GM08714 (cell line): ENCODE data around the gene TEAD4.

Experiments
- H3K4me3 ChIP-seq: fragments of 200-500 bp; sonication (Bioruptor generic); 2 replicates; pipeline ENCODE4 v1.5.1; 2014; ENCODE audit warnings: mild to moderate bottlenecking, low read length, inconsistent platforms
- ZNF274 ChIP-seq: IDR thresholded peaks from 2 replicates; pipeline ENCODE4 v1.6.1; 2012; ENCODE audit warnings: mild to moderate bottlenecking, low read depth, low read length

TEAD4 gene

DNA sequence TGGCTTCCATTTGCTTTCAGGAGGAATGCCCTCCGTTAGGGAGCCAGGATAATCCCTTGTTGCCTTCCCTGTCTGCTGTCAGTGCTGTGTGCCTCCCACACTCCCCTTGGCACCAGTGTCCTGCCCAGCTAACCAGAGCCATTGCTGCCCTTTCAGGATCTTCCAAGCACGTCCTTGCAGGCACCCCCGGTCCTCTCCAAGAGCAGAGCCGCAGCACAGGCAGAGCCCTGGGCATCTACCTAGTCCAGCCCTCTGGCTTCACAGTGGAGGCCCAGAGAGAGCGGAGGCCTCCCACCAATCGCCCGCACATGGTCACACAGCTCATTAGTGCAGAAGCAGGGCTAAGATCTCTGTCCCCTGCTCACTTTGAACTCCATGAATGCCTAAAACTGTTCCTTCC is 79.0 kb downstream of the TEAD4 start:
- H3K4me3 ChIP-seq, result no peak overlapping the region
- no peak for TF ChIP-seq ZNF274

DNA sequence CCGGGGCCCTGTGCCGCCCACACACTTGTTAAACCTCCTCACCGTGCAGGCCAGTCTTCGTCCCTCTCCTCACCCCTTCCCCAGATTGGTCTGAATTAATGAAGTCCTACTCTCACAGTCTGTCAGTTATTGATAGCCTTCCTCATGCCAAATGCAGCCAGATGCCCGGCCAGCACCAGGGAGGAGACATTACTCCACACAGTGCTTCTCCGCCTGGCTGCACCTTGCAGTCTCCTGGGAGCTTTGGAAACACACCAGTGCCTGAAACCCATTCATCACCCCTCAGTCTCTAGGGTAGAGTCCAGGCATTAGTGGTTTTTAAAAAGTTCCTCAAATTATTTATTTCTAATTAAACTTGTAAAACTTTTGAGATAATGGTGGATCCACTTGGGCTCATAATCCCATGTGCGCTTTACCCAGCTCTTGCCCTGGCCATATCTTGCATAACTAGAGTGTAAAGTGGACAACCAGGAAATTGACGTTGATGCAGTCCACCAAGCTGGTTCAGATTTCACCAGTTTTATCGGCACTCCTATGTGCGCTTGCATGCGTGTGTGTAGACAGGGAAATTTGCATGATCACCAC is 79.8 kb downstream of the TEAD4 start:
- no peak overlapping the region for H3K4me3 ChIP-seq
- no peak for TF ChIP-seq ZNF274

DNA sequence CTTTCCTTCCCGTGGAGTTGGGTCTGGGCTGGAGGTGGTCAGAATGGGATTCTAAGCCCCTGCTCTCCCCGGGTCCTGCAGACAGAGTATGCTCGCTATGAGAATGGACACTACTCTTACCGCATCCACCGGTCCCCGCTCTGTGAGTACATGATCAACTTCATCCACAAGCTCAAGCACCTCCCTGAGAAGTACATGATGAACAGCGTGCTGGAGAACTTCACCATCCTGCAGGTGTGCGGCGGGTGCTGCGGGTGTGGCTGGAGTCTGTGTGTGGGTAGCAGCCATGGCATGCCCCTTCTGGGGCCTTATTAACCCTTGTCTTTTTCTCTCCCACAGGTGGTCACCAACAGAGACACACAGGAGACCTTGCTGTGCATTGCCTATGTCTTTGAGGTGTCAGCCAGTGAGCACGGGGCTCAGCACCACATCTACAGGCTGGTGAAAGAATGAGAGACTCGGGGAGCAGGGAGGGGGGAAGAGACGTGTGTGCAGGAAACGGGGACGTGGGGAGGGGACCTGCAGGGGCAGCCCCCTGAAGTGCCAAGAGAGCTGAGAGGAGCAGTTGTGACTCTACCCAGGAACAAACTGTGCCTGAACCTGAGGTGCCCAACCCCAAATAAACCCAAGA is 80.9 kb downstream of the TEAD4 start:
- no peak for TF ChIP-seq ZNF274
- no peak overlapping the region for H3K4me3 ChIP-seq

DNA sequence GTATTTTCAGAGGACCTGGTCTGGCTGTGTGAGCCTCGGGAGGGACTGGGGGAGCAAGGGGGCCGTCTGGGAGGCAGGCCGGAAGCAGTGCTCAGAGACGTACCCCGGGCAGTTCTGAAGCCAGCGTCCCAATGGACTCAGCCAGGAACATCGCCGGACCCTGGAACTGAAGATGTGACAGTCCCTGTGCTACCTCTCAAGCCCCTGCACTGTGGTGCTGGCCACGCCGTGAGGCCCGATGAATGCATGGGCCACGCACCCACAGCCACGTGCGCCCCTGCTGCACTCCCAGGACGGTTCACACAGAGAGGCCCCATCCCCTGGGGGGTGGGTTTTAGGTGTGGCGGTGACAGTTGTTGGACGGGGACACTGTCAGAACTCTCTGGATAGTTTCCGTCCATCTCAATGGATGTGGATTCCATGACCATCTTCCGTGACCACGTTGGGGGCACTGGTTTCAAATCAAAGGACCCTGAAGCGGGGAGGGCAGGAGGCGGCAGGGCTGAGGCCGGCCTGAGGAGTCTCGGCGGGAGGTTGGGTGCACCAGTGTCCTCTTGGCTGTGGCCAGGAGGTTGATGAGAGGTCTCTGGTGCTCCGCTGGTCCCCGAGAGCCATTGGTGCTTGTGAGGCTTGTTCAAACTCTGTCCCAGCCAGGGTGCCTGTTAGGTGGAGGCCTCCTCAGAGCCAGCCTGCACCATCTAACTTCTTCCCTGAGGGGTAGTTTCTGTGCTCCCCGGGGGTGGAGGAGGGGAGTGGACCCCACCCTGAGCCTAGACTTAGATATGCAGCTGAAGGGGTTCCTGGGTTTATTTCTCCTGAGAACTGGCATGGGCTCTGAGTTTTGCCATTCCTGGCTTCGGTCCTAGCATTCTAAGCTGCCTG is 81.7 kb downstream of the TEAD4 start:
- no peak for TF ChIP-seq ZNF274
- H3K4me3 ChIP-seq, result no peak overlapping the region

DNA sequence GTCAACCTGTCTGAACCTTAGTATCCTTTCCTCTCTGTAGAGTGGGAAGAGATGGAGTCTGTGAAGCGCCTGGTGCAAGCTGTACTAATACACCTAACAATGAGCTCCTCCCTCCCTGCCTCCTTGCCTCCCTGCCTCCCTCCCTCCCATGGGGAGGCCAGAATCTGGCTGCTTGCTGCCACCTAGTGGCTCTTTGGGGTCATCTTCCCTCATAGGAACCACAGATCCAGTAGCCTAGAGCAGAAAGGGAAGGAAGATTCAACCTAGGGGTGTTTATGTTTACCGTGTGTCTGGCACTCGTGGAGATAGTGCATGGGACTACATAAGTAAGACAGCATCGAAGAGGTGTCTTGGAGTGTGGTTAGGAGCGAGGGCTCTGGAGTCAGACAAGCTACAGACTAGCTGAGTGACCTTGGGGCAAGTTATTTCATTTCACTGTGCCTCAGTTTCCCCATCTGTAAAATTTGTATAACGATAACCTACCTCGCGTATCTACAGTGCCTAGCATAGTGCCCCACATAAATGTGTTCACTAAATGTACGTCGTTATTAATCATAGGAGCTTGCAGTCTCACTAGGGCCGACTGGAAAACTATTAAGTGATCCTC is 82.5 kb downstream of the TEAD4 start:
- no peak for TF ChIP-seq ZNF274
- H3K4me3 ChIP-seq, result no peak overlapping the region

DNA sequence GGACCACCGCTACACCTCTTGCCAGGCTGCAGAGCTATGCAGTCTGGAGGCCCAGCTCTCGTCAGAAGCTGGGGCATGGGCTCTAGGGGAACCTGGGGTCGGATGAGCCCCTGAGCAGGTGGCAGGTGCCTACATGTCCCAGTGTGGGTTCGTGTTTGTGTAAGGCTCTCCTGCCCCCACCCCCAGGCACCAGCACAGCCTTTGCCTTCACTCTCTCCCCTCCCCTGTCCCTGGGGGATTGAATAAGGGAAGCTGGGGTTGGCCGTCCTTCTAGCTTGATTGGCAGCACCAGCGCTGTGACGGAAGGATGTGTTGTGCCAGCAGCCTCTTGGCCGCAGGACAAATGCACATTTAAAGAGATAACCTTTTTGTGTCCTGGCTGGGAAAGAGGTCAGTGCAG is 83.2 kb downstream of the TEAD4 start:
- H3K4me3 ChIP-seq, result no peak overlapping the region
- TF ChIP-seq ZNF274, result no peak

DNA sequence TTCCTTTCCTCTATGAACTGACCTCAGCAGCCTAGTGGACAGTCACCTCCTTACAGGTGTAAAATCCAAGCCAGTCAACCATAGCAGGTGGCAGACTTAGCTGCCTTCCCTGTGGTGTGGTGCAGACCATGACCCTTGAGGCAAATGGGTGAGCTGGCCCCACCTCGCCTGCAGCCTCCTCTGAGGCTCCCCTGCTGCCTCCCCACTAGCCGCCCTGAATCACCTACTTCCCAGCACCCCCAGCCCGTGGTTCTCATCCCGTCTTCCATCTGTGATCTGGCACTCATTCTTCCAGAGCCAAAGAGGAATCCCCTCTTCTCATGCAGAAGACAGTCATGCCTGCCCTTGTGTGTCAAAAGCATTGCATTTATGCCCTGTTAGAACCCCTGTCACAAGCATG is 83.6 kb downstream of the TEAD4 start:
- TF ChIP-seq ZNF274, result no peak
- H3K4me3 ChIP-seq, result no peak overlapping the region

DNA sequence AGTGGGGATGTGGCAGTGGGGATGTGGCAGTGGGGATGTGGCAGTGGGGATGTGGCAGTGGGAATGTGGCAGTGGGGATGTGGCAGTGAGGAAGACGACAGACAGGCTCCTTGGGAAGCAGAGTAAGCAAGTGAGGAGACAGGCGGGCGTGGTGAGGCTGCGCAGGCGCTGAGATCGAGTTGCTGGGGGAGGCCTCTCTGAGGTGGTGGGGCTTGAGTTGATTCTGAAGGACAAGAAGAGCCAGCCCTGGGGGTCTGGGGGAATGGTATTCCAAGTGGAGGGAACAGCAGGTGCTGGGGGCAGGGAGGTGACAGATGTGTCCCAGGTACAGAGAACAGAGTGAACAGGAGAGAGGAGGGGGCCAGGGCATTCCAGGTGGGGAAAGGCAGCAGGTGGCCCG is 84.2 kb downstream of the TEAD4 start:
- no peak overlapping the region for H3K4me3 ChIP-seq
- no peak for TF ChIP-seq ZNF274

DNA sequence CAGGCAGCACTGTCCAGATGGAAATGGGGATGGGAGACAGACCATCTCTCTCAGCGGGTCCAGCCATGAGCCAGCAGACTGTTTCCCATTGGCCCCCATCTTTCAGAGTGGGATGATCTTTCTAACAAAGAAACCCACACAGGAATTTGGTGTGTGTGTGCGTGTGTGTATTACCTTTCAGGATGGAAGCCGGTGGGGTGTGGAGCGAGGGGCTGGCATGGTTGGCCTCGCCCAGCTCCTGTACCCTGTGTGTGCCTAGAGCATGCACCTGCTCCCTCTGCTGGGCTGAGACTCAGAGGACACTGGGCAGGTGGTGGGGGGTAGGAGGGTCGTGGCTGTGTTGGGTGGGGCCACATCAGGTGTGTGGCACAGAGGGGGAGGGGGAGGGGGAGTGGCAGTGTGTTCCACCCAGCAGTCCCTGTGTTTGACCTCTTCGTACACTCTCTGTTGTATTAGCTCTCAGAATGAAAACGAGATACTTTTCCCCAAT is 85.0 kb downstream of the TEAD4 start:
- H3K4me3 ChIP-seq, result no peak overlapping the region
- TF ChIP-seq ZNF274, result no peak

DNA sequence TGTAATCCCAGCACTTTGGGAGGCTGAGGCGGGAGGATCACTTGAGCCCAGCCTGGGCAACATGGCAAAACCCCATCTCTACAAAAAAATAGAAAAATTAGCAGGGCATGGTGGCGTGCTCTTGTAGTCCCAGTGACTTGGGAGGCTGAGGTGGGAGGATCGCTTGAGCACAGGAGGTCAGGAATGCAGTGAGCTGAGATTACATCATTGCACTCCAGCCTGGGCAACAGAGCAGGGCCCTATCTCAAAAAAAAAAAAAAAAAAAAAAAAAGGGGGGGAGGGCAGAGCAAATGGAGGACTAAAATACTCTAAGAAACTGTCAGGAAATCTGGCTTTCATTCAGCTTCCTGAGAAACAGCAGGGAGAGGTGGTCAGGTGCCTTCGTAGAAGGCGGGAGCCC is 86.3 kb downstream of the TEAD4 start:
- no peak for TF ChIP-seq ZNF274
- H3K4me3 ChIP-seq, result no peak overlapping the region

DNA sequence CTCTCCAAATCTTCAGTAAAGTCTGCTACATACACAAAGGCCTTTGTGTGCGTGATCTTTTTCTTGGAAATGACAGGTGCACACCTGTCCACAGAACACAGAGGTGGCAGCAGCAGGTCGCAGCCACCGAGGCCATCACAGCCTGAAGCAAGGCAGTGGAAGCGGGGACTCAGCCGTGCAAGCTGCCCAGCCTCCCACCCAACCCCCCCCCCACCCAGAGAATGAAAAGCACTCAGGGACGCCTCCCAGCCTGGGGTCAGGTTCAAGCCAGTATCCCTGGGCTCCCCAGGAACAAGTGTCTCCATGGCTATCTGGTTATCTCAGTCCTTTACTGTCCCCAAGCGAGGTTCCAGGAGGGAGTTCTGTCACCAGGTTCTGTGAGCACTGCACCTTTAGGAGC is 86.8 kb downstream of the TEAD4 start:
- H3K4me3 ChIP-seq, result no peak overlapping the region
- TF ChIP-seq ZNF274, result no peak

DNA sequence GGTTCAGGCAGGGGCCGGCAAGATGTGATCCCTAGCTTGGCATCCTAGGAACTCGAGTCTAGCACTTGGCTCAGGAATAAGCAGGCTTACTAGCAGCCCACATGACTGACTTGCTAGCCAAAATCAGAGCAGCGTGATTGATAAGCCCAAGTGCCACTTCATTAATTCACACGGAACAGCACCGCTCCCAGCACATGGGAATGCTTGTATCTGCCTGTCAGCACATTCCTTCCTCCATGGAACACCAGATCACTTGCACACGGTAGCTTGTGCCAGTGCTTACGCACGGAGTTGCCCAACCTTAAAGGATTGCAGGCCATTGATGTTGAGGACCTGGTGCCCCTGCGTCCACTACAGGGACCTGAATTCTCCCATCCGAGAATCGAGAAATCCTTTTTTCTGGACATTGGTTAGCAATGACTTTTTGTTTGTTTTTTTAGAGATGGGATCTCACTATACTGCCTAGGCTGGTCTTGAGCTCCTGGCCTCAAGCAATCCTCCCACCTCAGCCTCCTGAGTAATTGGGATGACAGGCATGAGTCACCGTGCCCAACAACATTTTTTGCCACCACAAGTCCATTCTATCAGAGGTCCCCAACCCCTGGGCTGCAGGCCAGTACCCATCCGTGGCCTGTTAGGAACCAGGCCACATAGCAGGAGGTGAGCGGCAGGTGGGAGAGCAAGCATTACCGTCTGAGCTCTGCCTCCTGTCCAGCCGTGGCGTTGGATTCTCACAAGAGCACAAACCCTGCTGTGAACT is 87.4 kb downstream of the TEAD4 start:
- TF ChIP-seq ZNF274, result no peak
- no peak overlapping the region for H3K4me3 ChIP-seq

DNA sequence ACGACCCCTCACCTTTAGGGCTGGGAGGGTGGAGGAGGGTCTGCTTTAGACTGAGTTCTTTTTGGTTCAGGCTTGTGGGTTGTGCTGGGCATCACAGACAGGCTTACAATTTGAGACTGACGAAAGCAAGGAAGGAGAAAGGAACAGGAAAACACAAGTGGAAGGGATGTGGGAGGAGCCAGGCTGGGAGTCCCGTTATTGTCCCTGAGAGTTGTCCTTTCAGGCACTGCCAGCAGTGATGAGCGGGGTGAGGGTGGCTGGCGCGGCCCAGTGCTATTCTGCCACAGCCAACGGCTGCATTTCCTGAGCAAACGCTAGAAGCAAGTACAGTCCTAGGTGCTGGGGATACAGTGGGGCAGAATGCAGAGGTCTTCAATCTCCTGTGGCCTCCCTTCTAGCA is 88.8 kb downstream of the TEAD4 start:
- TF ChIP-seq ZNF274, result no peak
- H3K4me3 ChIP-seq, result no peak overlapping the region

DNA sequence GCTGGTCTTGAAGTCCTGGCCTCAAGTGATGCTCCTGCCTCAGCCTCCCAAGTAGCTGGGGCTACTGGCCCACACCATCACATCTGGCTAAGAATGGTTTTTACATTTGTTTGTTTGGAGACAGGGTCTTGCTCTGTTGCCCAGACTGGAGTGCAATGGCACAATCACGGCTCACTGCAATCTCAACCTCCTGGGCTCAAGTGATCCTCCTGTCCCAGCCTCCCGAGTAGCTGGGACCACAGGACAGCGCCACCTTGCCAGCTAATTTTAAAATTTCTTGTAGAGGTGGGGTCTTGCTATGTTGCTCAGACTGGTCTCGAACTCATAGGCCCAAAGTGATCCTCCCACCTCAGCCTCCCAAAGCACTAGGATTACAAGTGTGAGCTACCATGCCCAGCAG is 89.3 kb downstream of the TEAD4 start:
- no peak overlapping the region for H3K4me3 ChIP-seq
- no peak for TF ChIP-seq ZNF274
